Stimulated activated memory B cell treated with anti-CD40 and anti-IgM and Interleukin-4, amounts not matched to agents 10 μg/mL and 1 μg/mL and 100 μg/mL, for 72 hours (primary cell): ENCODE measurements around the gene PCMT1.
A peak's percentile ranks its signal among the peaks of the same experiment; 100 is the strongest.
"Not testable (repeated sequence)": the region's sequence is repeated elsewhere in the genome, so short reads cannot be mapped to it uniquely, and the experiment has no call there.

Experiments used
- ATAC-seq: fragments of 150-1000 bp; cut with Tn5 transposase; 2 replicates; pipeline ENCODE4 v1.10.0; 2021
- H3K27ac Mint-ChIP-seq: one replicate; pipeline ENCODE4 v1.8.0; 2022; ENCODE audit warnings: mild to moderate bottlenecking, mixed read lengths
- H3K27me3 Mint-ChIP-seq: one replicate; pipeline ENCODE4 v1.8.0; 2022; ENCODE audit warnings: mixed read lengths
- H3K36me3 Mint-ChIP-seq: one replicate; pipeline ENCODE4 v1.8.0; 2022; ENCODE audit warnings: mixed read lengths
- H3K4me1 Mint-ChIP-seq: one replicate; pipeline ENCODE4 v1.8.0; 2022; ENCODE audit warnings: mixed read lengths
- H3K4me3 Mint-ChIP-seq: one replicate; pipeline ENCODE4 v1.8.0; 2022; ENCODE audit warnings: mild to moderate bottlenecking, moderate library complexity, mixed read lengths
- H3K9me3 Mint-ChIP-seq: one replicate; pipeline ENCODE4 v1.8.0; 2022; ENCODE audit warnings: mixed read lengths

Gene PCMT1

DNA sequence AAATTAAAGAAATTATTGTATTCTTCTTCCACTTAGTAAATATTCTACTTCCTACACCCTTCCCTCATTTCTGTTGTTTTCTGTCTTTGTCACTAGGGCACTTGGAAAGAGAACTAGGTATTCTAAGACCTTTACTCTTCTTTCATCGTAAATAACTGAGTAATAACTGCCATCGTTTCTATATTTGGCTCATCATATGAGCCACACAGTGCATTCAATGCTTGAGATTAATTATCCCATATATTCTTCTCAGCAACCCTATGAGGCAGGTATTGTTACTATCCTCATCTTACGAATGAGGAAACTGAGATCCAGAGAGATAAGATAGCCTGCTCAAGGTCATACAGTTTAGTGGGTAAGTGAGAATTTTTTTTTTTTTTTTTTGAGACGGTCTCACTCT is 75.8 kb downstream of the PCMT1 start:
- peaks cover 14% of the 10 kb centered on the region for H3K27me3 Mint-ChIP-seq
- H3K27ac Mint-ChIP-seq = no peak overlapping the region
- H3K36me3 Mint-ChIP-seq = no peaks in the 10 kb centered on the region
- no peak overlapping the region for H3K4me3 Mint-ChIP-seq
- no peaks in the 10 kb centered on the region for H3K9me3 Mint-ChIP-seq
- no peak for ATAC-seq
- H3K4me1 Mint-ChIP-seq = no peaks in the 10 kb centered on the region

DNA sequence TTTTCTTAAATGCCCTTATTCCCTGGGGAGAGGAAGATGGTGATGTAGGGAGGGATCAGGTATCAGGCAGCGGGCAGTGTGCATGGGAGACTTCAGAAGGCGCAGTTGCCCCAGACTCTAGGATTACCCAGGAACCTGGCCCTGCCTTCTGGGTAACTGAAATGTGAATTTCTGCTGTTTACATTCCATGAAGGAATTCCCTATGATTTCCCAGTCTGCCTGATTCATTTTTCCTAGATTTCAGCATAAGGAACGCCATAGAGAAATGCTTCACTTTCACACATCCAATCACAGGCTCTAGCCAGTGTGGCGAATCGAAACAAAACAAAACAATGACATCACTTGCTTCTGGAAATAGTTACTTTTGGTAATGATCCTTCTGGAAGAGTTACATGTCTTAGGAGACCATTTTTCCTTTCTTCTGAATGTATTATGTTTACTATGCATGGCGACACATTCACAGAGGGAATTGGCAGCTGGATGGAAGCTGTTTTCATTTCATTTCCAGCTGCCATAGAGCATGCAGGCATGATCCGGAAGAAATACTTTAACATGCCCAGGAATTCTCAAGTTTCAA is 81.3 kb downstream of the PCMT1 start:
- no peaks in the 10 kb centered on the region for H3K4me1 Mint-ChIP-seq
- H3K36me3 Mint-ChIP-seq = no peaks in the 10 kb centered on the region
- no peak overlapping the region for H3K4me3 Mint-ChIP-seq
- ATAC-seq = no peak
- no peaks in the 10 kb centered on the region for H3K27me3 Mint-ChIP-seq
- no peak overlapping the region for H3K27ac Mint-ChIP-seq
- H3K9me3 Mint-ChIP-seq = no peaks in the 10 kb centered on the region

DNA sequence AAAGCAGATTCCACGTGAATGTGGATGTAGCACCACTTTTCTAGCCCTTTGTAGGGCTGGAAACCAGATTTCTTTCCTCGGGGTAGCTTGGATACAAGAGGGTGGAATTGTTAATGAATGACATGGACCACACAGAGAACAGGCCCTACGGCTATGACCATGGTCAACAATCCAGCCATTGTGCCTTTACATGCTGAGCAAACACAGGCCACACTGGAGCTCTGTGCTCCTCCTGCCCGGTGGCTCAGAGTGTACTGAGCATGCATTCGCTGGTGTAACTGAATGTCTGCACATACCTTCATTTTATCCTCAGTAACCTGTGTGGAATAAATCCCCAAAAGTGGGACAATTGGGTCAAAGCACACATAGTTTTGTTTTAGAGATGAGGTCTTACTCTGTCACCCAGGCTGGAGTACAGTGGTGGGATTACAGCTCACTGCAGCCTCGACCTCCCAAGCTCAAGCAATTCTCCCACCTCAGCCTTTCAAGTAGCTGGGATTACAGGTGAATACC is 81.8 kb downstream of the PCMT1 start:
- no peak for ATAC-seq
- no peaks in the 10 kb centered on the region for H3K36me3 Mint-ChIP-seq
- H3K9me3 Mint-ChIP-seq = no peaks in the 10 kb centered on the region
- no peaks in the 10 kb centered on the region for H3K4me1 Mint-ChIP-seq
- no peaks in the 10 kb centered on the region for H3K27me3 Mint-ChIP-seq
- no peak overlapping the region for H3K4me3 Mint-ChIP-seq
- no peak overlapping the region for H3K27ac Mint-ChIP-seq

DNA sequence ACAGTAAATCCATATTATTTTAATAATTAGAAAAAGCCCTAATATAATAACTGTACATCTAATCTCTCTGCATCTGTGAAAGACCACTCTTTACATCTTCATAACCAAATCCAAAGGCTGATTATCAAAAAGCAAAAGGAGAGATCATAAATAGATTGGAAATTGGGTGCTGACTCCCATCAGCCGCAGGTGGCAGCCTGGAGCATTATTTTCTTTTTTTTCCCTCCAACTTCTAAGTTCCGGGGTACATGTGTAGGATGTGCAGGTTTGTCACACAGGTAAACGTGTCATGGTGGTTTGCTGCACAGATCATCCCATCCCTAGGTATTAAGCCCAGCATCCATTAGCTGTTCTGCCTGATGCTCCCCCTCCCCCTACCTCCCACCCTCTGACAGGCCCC is 84.1 kb downstream of the PCMT1 start:
- no peaks in the 10 kb centered on the region for H3K36me3 Mint-ChIP-seq
- no peak overlapping the region for H3K4me3 Mint-ChIP-seq
- no peaks in the 10 kb centered on the region for H3K9me3 Mint-ChIP-seq
- no peak overlapping the region for H3K27ac Mint-ChIP-seq
- no peak for ATAC-seq
- H3K27me3 Mint-ChIP-seq = peaks cover under 1% of the 10 kb centered on the region
- no peaks in the 10 kb centered on the region for H3K4me1 Mint-ChIP-seq

DNA sequence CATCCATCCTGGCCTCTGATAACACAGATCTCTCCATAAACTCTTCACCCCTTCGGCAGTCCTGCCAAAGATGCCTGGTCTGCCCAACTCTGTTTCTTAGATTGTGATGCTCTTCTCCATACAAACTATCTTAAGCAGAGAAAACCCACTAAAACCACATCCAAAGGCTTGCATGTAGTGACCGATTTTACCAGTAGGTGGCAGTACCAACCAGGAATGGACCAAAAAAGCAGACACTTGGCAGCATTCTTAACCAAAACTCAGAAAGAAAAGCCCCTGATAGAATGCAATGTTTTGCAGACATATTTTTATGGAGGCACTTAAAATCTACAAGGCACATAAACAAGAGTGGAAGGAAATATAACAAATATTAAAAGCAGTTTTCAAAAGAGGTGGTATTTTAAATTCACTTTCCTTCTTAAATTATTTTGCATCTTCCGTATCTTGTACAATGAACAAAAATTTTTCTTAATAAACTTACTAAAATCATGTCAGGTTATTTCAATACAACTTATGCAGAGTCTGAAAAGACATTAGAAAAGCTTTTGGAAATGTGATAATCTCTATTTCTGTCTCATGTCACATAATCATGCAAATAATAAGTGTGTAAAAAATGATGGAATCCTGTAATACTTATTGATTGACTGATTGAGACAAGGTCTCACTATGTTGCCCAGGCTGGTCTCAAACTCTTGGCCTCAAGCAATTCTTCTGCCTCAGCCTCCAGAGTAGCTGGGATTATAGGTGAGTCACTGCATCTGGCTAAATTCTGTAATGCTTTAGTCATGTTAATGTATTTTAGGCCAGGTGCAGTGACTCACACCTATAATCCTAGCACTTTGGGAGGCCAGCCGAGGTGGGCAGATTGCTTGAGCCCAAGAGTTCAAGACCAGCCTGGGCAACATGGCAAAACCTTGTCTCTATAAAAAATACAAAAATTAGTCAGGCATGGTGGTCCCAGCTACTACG is 85.3 kb downstream of the PCMT1 start:
- Mint-ChIP-seq H3K36me3 (no peaks in the 10 kb centered on the region), H3K4me3 (no peak overlapping the region), H3K27ac (no peak overlapping the region), H3K4me1 (no peaks in the 10 kb centered on the region), H3K27me3 (peaks cover 8% of the 10 kb centered on the region), H3K9me3 (no peaks in the 10 kb centered on the region)
- ATAC-seq = no peak

DNA sequence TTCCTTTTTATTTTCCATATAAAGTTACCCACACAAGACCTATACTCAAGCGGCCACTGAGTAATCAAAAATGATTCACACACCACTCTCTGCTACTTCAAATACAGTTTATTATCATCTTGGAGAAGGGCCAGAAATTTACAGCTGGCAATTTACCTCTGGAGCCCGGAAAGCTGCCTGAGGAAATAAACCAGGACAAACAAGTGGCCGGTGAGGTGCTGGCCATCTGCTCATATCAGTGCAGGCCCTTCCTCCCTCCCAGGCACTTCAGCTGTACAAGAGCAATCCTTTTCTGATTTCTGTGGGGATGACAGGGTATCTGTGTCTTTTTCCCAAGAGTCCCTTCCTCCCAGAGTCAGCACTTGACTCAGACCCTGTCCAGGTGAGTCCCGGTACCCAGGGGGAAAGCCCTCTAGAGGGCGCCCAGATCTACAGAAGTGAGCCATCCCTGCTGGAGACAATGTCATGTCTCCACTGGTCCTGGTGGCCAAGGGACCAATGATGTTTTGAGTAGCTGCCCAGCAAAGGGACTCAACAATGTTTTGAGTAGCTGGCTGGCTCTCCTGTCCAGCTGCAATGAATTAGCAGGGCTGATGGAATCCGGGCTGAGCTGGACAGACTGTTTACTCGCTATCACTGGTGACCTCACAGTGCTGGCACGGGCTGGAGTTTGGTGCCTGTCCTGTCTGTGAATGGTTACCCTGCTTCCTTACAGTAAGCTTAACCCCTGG is 91.0 kb downstream of the PCMT1 start:
- Mint-ChIP-seq H3K4me1 (no peaks in the 10 kb centered on the region), H3K36me3 (no peaks in the 10 kb centered on the region), H3K27ac (no peak overlapping the region), H3K27me3 (peaks cover 16% of the 10 kb centered on the region), H3K4me3 (no peak overlapping the region), H3K9me3 (no peaks in the 10 kb centered on the region)
- ATAC-seq = peak; percentile 63

DNA sequence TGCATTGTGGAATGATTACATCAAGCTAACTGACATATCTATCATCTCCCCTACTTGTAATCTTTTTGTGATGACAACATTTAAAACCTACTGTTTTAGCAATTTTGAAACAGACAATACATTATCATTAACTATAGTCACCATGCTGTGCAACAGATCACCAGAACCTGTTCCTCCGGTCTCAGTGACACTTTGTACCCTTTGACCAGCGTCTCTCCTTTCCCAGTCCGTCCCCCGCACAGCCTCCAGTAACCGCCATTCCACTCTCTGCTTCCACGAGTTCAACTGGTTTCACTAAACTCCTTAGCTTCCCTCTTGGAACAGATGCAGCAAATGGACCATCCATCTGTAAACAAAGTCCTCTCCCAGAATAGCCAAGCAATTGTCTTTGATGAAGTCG is 92.8 kb downstream of the PCMT1 start:
- H3K4me1 Mint-ChIP-seq = no peaks in the 10 kb centered on the region
- H3K4me3 Mint-ChIP-seq = no peak overlapping the region
- H3K36me3 Mint-ChIP-seq = no peaks in the 10 kb centered on the region
- ATAC-seq = no peak
- no peak overlapping the region for H3K27ac Mint-ChIP-seq
- peaks cover 16% of the 10 kb centered on the region for H3K27me3 Mint-ChIP-seq
- no peaks in the 10 kb centered on the region for H3K9me3 Mint-ChIP-seq

DNA sequence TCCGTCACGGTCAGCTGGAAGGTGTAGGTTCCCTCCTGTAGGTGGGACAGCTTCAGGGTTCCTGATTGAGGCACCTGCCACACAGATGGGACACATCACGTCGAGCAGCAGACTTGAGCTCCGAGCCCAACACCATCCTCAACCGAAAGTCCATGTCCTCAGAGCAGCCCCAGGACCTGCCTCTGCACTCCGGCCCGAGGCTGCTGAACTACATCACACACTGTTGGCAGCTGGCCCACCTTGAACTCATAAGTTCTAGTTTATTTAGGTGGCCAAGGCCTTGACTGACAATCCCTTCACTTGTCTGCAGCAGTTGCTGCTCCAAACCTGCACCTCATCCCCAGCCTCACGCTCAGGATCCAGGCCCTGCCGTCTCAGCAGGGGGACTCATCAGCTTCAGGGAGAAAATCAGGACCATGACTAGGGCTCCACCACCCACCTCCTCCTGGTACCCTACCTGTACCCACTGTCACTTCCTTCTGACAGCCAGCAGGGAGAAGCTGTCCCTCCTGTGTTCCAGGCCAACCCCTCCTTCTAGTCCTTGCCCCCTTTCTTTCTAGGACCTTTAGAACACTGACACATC is 93.6 kb downstream of the PCMT1 start:
- Mint-ChIP-seq H3K9me3 (no peaks in the 10 kb centered on the region), H3K4me1 (no peaks in the 10 kb centered on the region), H3K36me3 (no peaks in the 10 kb centered on the region), H3K27ac (no peak overlapping the region), H3K4me3 (no peak overlapping the region), H3K27me3 (peaks cover 16% of the 10 kb centered on the region)
- no peak for ATAC-seq

DNA sequence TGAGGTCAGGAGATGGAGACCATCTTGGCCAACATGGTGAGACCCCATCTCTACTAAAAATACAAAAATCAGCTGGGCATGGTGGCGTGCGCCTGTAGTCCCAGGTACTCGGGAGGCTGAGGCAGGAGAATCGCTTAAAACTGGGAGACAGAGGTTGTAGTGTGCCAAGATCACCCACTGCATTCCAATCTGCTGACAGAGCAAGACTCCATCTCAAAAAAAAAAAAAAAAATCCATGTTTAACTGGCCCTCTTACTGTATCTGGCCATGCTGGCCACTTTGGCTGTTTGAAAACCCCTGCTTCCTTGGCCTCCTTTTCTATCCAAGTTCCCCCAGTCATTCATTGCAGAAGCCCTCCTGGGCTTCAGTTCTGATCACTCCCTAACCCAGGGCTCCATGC is 94.5 kb downstream of the PCMT1 start:
- H3K4me1 Mint-ChIP-seq, H3K4me3 Mint-ChIP-seq, H3K27ac Mint-ChIP-seq, H3K36me3 Mint-ChIP-seq, H3K9me3 Mint-ChIP-seq, ATAC-seq: not testable (repeated sequence)
- H3K27me3 Mint-ChIP-seq = peaks cover 12% of the 10 kb centered on the region

DNA sequence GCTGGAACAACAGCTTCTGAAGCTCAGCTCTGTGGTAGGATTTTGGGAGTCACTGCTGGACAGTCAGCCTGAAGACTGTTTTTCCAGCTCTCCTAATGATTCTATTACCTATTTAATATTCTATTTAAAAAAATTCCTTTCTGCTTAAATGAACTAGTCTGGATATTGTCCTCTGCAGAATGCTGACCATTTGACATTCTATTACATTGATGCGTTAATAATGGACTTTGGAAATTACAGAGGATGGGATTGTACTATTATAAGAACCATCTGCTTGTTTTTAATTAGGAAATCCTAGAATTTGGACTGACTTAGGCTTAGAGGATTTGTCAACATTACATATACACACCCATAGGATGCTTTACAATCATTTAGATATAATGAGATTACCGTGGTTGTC is 94.9 kb downstream of the PCMT1 start:
- Mint-ChIP-seq H3K9me3 (no peaks in the 10 kb centered on the region), H3K36me3 (no peaks in the 10 kb centered on the region), H3K4me3 (no peak overlapping the region)

DNA sequence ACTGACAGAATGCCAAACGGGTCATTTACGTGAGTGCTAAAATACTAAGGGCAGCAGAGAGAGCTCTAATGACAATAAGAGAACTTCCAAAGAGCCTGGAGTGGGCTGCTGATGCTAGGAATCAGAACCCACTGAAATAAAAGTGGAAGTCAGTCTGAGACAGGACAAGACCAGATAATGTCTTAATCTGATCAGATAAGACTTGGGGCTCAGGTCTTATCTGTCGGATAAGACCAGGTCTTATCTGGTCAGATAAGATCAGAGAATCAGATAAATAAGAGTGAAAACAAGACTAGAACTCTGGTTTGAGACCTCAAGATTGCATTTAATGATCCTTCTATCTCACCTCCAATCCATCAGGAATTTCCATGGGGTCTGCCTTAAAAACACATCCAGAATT is 96.0 kb downstream of the PCMT1 start:
- no peaks in the 10 kb centered on the region for H3K4me1 Mint-ChIP-seq
- ATAC-seq = no peak
- peaks cover 4% of the 10 kb centered on the region for H3K27me3 Mint-ChIP-seq
- H3K4me3 Mint-ChIP-seq = no peak overlapping the region
- no peak overlapping the region for H3K27ac Mint-ChIP-seq
- H3K9me3 Mint-ChIP-seq = no peaks in the 10 kb centered on the region
- no peaks in the 10 kb centered on the region for H3K36me3 Mint-ChIP-seq

More for the DNA sequence above, 94.9 kb downstream of the PCMT1 start:
- peaks cover 9% of the 10 kb centered on the region for H3K27me3 Mint-ChIP-seq
- H3K4me1 Mint-ChIP-seq = no peaks in the 10 kb centered on the region
- ATAC-seq = no peak
- H3K27ac Mint-ChIP-seq = no peak overlapping the region

DNA sequence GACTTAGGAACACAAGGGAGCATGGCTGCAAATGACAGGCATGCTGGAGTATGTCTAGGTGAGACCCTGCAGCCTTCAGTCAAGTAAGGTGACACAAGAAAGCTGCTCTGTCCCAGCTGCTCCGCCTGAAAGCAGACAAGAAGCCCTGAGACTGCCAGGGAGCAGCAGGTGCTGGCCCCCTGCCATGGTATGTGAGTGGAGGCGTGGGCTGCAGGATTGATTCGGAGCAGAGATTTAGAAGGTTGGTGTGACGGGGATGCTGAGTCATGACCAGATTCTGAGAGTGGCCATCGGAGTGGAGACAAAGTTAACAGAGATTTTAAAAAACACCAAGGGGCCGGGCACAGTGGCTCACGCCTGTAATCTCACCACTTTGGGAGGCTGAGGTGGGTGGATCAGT is 96.8 kb downstream of the PCMT1 start:
- peaks cover 5% of the 10 kb centered on the region for H3K4me1 Mint-ChIP-seq
- no peak for ATAC-seq
- no peaks in the 10 kb centered on the region for H3K9me3 Mint-ChIP-seq
- no peaks in the 10 kb centered on the region for H3K27me3 Mint-ChIP-seq
- no peak overlapping the region for H3K4me3 Mint-ChIP-seq
- no peak overlapping the region for H3K27ac Mint-ChIP-seq
- no peaks in the 10 kb centered on the region for H3K36me3 Mint-ChIP-seq

DNA sequence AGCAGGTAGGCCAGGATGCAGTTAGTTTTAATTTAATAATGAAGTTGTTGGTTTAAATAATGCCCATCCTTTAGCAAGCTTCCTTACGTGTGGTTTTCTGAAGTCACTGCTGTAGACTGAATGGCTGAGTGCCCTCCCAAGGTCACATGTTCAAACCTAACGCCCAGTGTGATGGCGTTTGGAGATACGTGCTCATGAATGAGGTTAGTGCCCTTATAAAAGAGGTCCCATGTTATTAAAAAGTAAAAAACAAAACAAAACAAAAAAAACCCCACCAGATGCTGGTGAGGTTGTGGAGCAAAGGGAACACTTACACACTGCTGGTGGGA is 98.4 kb downstream of the PCMT1 start:
- H3K27me3 Mint-ChIP-seq = no peaks in the 10 kb centered on the region
- no peak overlapping the region for H3K27ac Mint-ChIP-seq
- H3K4me3 Mint-ChIP-seq = no peak overlapping the region
- no peaks in the 10 kb centered on the region for H3K36me3 Mint-ChIP-seq
- H3K4me1 Mint-ChIP-seq = peaks cover 21% of the 10 kb centered on the region
- ATAC-seq = no peak
- no peaks in the 10 kb centered on the region for H3K9me3 Mint-ChIP-seq

DNA sequence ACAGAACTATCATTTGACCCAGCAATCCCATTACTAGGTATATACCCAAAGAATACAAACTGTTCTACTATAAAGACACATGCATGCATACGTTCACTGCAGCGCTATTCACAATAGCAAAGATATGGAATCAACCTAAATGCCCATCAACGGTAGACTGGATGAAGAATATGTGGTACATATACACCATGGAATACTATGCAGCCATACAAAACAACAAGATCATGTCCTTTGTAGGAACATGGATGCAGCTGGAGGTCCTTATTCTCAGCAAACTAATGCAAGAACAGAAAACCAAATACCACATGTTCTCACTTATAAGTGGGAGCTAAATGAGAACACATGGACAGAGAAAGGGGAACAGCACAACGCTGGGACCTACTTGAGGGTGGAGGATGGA is 98.8 kb downstream of the PCMT1 start:
- H3K4me3 Mint-ChIP-seq, H3K36me3 Mint-ChIP-seq, H3K27me3 Mint-ChIP-seq, H3K27ac Mint-ChIP-seq, H3K9me3 Mint-ChIP-seq, ATAC-seq: not testable (repeated sequence)
- peaks cover 24% of the 10 kb centered on the region for H3K4me1 Mint-ChIP-seq

DNA sequence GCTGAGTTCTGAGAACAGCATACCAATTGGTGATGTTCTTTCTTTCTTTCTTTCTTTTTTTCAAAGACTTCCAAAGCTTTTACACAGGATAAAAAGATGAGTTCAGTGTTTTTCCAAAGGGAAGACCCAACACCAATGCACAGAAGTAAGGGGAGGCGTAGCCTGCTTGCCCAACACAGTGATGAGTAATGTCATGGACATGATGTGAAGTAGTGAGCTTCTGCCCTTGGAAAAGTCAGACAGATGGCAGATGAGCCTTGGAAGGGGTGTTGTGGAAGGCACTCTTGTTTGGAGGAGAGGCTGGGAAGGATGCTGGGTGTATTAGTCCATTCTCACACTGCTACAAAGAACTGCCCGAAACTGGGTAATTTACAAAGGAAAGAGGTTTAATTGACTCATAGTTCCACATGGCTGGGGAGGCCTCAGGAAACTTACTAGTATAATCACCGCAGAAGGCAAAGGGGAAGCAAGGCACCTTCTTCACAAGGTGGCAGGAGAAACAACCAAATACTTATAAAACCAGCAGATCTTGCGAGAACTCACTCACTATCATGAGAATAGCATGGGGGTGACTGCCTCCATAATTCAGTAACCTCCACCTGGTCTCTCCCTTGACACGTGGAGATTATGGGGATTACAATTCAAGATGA is 102.0 kb downstream of the PCMT1 start:
- Mint-ChIP-seq H3K36me3 (no peaks in the 10 kb centered on the region), H3K4me1 (peaks cover 32% of the 10 kb centered on the region), H3K27me3 (no peaks in the 10 kb centered on the region), H3K4me3 (no peak overlapping the region), H3K9me3 (no peaks in the 10 kb centered on the region), H3K27ac (peak overlapping the region; percentile 4)
- ATAC-seq = no peak
